ENCODE results near the gene BTNL2.
A peak's percentile ranks its signal among the peaks of the same experiment; 100 is the strongest.

The BTNL2 gene

GRCh38 chr6:32413427-32414047 lies 6.6 kb upstream of the BTNL2 start:
- peak; percentile 83 for DNase-seq

- DNase-seq: no peak
Observed at GRCh38 chr6:32411566-32412327, 4.8 kb upstream of the BTNL2 start.

- no peak for DNase-seq
Observed at GRCh38 chr6:32410906-32411305, 3.9 kb upstream of the BTNL2 start.

GRCh38 chr6:32406197-32406596 lies 784 bp downstream of the BTNL2 start:
- no peak for DNase-seq

GRCh38 chr6:32405656-32406055 lies 1.3 kb downstream of the BTNL2 start:
- no peak for DNase-seq

GRCh38 chr6:32402812-32403211 lies 4.2 kb downstream of the BTNL2 start:
- no peak for DNase-seq

- DNase-seq: no peak
Observed at GRCh38 chr6:32401284-32401963, 5.6 kb downstream of the BTNL2 start.

GRCh38 chr6:32397252-32397920 lies 9.6 kb downstream of the BTNL2 start:
- DNase-seq: no peak

- DNase-seq: no peak
Observed at GRCh38 chr6:32396028-32396427, 11.0 kb downstream of the BTNL2 start.

- no peak for DNase-seq
Observed at GRCh38 chr6:32393665-32394420, 13.1 kb downstream of the BTNL2 start.

GRCh38 chr6:32391505-32391904 lies 15.5 kb downstream of the BTNL2 start:
- DNase-seq: no peak

GRCh38 chr6:32387589-32388340 lies 19.2 kb downstream of the BTNL2 start:
- no peak for DNase-seq

- no peak for DNase-seq
Observed at GRCh38 chr6:32386040-32386439, 20.9 kb downstream of the BTNL2 start.

- no peak for DNase-seq
Observed at GRCh38 chr6:32382757-32383420, 24.1 kb downstream of the BTNL2 start.

- no peak for DNase-seq
Observed at GRCh38 chr6:32379545-32379944, 27.4 kb downstream of the BTNL2 start.

- DNase-seq: no peak
Observed at GRCh38 chr6:32375739-32376529, 31.0 kb downstream of the BTNL2 start.

- no peak for DNase-seq
Observed at GRCh38 chr6:32371803-32372202, 35.2 kb downstream of the BTNL2 start, which contains the start of gene TSBP1. Gene TSBP1 (minus strand): TSS chr6:32371903. CDS start chr6:32371706, 197 bp downstream.

GRCh38 chr6:32371229-32371628 lies 35.8 kb downstream of the BTNL2 start:
- DNase-seq: no peak

GRCh38 chr6:32370505-32370904 lies 36.5 kb downstream of the BTNL2 start:
- no peak for DNase-seq

- DNase-seq: no peak
Observed at GRCh38 chr6:32369660-32370059, 37.3 kb downstream of the BTNL2 start.
